Measurements from ENCODE around the gene RNF213. TPM values are rescaled to one million over a fixed set of nuclear protein-coding genes. Genes with fewer than 3 reads are reported as not detected.
"Not testable (repeated sequence)": the region's sequence is repeated elsewhere in the genome, so short reads cannot be mapped to it uniquely, and the experiment has no call there.

The RNF213 gene
- total and polyA plus RNA-seq, 7 donors = 7.8 to 138 (median 50.4) TPM

DNA sequence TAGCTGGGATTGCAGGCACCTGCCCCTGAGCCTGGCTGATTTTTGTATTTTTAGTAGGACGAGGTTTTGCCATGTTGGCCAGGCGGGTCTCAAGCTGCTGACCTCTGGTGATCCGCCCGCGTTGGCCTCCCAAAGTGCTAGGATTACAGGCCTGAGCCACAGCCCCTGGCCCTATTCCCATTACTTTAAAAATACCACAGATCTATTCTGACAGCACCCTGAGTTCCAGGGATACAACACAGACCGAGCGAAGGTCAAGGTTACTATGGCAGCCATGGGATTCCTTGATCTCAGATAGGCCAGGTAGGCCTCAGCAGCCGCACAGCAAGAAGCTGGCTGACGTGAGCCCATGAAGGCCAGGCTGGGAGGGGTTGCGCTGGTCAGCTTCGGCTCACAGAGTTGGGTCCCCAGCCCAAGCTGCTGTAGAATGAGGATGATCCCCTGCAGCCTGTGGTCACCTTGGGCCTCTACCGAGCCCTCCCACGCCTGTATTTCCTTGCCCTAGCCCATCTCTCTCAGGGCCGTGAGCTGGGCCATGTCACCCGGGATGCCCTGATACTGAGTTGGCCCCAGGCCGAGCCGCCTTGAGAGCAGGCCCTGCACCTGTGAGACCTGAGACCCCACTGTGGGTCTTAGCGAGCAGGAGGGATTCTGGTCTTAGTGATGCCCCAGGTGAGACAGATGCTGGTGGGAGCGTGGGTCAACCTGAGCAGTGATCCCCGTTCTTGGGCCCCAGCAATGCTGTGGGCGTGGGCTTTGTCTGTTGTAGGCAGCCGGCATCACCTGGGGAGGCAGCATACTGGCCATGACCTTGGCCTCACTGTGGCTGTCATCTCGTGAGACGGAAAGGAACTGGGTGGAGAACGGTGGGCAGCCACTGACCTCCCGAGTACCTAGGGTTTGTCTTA, 16.9 kb upstream of the RNF213 start:
- Histone ChIP-seq H3K9me3 (no peaks in the 10 kb centered on the region), H3K4me3 (no peak overlapping the region), H3K36me3 (peaks cover 17 to 86% (median 25%) of the 10 kb centered on the region in 4 donors), H3K27me3 (no peaks in the 10 kb centered on the region), H3K4me1 (no peaks in the 10 kb centered on the region), H3K27ac (no peak overlapping the region)
- TF ChIP-seq, protein P1, sequence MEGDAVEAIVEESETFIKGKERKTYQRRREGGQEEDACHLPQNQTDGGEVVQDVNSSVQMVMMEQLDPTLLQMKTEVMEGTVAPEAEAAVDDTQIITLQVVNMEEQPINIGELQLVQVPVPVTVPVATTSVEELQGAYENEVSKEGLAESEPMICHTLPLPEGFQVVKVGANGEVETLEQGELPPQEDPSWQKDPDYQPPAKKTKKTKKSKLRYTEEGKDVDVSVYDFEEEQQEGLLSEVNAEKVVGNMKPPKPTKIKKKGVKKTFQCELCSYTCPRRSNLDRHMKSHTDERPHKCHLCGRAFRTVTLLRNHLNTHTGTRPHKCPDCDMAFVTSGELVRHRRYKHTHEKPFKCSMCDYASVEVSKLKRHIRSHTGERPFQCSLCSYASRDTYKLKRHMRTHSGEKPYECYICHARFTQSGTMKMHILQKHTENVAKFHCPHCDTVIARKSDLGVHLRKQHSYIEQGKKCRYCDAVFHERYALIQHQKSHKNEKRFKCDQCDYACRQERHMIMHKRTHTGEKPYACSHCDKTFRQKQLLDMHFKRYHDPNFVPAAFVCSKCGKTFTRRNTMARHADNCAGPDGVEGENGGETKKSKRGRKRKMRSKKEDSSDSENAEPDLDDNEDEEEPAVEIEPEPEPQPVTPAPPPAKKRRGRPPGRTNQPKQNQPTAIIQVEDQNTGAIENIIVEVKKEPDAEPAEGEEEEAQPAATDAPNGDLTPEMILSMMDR (IDR thresholded peaks at IDR 0.05) = no peak
- TF ChIP-seq EP300 (IDR thresholded peaks at IDR 0.05) (no peak), POLR2A (IDR thresholded peaks at IDR 0.05) (no peak), POLR2AphosphoS5 (IDR thresholded peaks at IDR 0.05) (no peak)
- 95% methylated on average over 26 of the region's 26 CpGs for WGBS, 2 donors
- DNase-seq = no peak
- intact Hi-C loops (cut with DNase I) = no loop called here

DNA sequence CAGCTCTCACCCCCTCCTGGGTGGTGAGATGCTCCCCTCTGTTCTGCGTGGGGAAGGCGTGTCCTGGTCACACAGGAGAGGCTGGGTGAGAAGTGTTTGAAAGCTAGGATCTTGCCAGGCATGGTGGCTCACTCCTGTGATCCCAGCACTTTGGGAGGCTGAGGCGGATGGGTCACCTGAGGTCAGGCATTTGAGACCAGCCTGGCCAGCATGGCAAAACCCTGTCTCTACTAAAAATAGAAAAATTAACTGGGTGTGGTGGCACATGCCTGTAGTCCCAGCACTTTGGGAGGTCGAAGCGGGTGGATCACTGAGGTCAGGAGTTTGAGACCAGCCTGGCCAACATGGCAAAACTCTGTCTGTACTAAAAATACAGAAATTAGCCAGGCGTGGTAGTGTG, 16.2 kb upstream of the RNF213 start:
- H3K9me3 ChIP-seq; H3K27ac ChIP-seq; H3K27me3 ChIP-seq; H3K4me3 ChIP-seq; H3K4me1 ChIP-seq; intact Hi-C loops (cut with DNase I); DNase-seq: not testable (repeated sequence)
- 94 to 95% methylated on average over 6 of the region's 6 CpGs for WGBS, 2 donors
- peaks cover 17 to 92% (median 25%) of the 10 kb centered on the region in 4 donors for H3K36me3 ChIP-seq

DNA sequence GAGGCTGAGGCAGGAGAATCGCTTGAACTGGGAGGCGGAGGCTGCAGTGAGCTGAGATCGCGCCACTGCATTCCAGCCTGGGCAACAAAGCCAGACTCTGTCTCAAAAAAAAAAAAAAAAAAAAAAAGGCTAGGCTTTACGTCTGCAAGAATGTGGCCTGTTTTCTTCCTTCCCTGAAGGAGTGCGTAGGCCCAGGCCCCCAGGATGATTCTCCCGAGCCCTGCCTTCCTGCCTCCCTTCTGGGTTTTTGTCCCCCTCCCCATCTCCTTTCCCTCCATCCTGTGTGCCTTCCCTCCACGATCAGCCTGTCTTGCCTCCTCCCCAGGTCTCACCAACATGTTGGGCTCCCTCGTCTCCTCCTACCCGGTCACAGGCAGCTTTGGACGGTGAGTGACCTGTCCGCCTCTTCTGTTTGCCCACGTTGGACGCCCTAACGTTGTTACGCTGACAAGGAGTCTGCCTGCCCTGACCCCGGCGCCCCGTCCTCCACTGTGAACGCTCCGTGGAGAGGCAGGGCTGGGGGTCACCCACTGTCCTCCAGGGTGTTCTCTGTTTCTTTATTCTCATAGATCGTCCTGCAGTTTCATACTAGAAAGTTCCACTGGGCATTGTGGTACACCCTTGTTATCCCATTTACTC, 15.7 kb upstream of the RNF213 start:
- intact Hi-C loops (cut with DNase I) = no loop called here
- H3K9me3 ChIP-seq = no peaks in the 10 kb centered on the region
- no peaks in the 10 kb centered on the region for H3K27me3 ChIP-seq
- peaks cover 17 to 92% (median 25%) of the 10 kb centered on the region in 4 donors for H3K36me3 ChIP-seq
- H3K4me3 ChIP-seq = no peak overlapping the region
- no peak for DNase-seq
- TF ChIP-seq, protein P1 (IDR thresholded peaks at IDR 0.05) = no peak
- TF ChIP-seq EP300 (IDR thresholded peaks at IDR 0.05) (no peak), POLR2A (IDR thresholded peaks at IDR 0.05) (no peak), POLR2AphosphoS5 (IDR thresholded peaks at IDR 0.05) (no peak)
- WGBS, 2 donors = 92% methylated on average over 22 of the region's 22 CpGs
- no peaks in the 10 kb centered on the region for H3K4me1 ChIP-seq
- H3K27ac ChIP-seq = no peak overlapping the region

DNA sequence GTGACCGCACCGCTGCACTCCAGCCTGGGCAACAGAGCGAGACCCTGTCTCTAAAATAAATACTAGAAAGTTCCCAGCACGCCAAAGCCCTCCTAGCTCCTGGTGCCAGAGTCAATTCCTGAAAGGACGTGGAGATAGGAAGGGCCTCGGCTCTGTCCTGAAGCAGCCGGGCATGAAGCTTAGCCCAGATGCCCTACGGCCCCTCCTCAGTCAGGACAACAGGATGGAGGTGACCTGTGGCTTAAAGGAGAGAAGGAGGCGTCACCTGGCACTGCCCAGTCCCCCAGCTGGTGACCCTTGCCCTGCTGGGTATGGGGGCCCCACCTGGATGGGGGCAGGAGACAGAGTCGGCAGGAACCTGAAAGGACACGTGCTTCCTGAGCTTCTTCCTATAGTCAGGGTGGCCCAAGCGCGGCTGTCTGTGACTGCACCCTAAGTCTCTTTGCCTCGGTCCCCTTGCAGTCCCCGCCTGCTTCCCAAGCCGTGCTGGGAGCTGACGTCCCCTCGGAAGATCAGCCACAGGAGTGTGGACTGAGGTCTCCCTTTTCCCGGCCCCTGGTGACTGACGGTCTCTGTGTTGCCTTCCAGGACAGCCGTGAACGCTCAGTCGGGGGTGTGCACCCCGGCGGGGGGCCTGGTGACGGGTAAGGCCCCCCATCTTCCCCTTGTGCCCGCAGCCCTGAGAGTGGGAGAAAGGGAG, 14.9 kb upstream of the RNF213 start:
- 92 to 94% methylated on average over 27 of the region's 27 CpGs for WGBS, 2 donors
- peaks cover 17 to 90% (median 25%) of the 10 kb centered on the region in 4 donors for H3K36me3 ChIP-seq
- no peaks in the 10 kb centered on the region for H3K4me1 ChIP-seq
- H3K27ac ChIP-seq = no peak overlapping the region
- intact Hi-C loops (cut with DNase I) = no loop called here
- no peak for DNase-seq
- TF ChIP-seq POLR2AphosphoS5 (IDR thresholded peaks at IDR 0.05) (no peak), EP300 (IDR thresholded peaks at IDR 0.05) (no peak), POLR2A (IDR thresholded peaks at IDR 0.05) (no peak)
- TF ChIP-seq, protein P1 (IDR thresholded peaks at IDR 0.05) = no peak
- H3K4me3 ChIP-seq = no peak overlapping the region
- H3K9me3 ChIP-seq = no peaks in the 10 kb centered on the region
- H3K27me3 ChIP-seq = no peaks in the 10 kb centered on the region

DNA sequence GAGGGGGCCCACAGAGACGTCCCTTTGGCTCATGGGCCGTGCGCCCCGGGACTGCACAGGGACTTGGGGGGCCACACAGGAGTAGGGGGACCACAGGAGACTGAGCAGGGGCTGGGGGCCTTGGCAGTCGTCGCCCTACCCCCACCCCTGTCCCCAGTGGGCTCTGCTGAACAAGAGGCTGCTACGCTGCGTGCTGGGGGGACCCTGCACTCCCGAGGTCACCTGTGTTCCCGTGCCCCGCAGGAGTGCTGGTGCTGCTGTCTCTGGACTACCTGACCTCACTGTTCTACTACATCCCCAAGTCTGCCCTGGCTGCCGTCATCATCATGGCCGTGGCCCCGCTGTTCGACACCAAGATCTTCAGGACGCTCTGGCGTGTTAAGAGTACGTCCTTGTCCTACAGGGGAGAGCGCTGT, 14.4 kb upstream of the RNF213 start:
- H3K36me3 ChIP-seq = peaks cover 17 to 84% (median 26%) of the 10 kb centered on the region in 4 donors
- H3K4me1 ChIP-seq = no peaks in the 10 kb centered on the region
- H3K27ac ChIP-seq = no peak overlapping the region
- no peak overlapping the region for H3K4me3 ChIP-seq
- no peak for DNase-seq
- intact Hi-C loops (cut with DNase I) = no loop called here
- no peaks in the 10 kb centered on the region for H3K27me3 ChIP-seq
- TF ChIP-seq EP300 (IDR thresholded peaks at IDR 0.05) = no peak
- no peak for TF ChIP-seq POLR2A (IDR thresholded peaks at IDR 0.05)
- TF ChIP-seq POLR2AphosphoS5 (IDR thresholded peaks at IDR 0.05) = no peak
- TF ChIP-seq, protein P1 (IDR thresholded peaks at IDR 0.05) = no peak
- H3K9me3 ChIP-seq = no peaks in the 10 kb centered on the region
- 94 to 96% methylated on average over 19 of the region's 19 CpGs for WGBS, 2 donors
